ENCODE results near the gene TXN. TPM values are rescaled to one million over a fixed set of nuclear protein-coding genes. Genes with fewer than 3 reads are reported as not detected.

The TXN gene
- total and polyA plus RNA-seq, 8 donors: 89.3 to 786 (median 169) TPM

- DNase-seq: no peak
- TF ChIP-seq EP300 (IDR thresholded peaks at IDR 0.05) (no peak), POLR2A (IDR thresholded peaks at IDR 0.05) (no peak), CTCF (IDR thresholded peaks at IDR 0.05) (no peak), POLR2AphosphoS5 (IDR thresholded peaks at IDR 0.05) (no peak)
- Histone ChIP-seq H3K9me3 (no peaks in the 10 kb centered on the region), H3K27me3 (no peaks in the 10 kb centered on the region), H3K36me3 (peaks cover 26 to 54% (median 50%) of the 10 kb centered on the region in 4 donors), H3K4me1 (peaks cover 0 to 8% (median 3%) of the 10 kb centered on the region in 4 donors), H3K27ac (no peak overlapping the region), H3K4me3 (no peak overlapping the region)
- WGBS, 5 donors: 87 to 100% (median 96%) methylated on average over 1 of the region's 1 CpG
- intact Hi-C loops (cut with DNase I; ENCODE audit: low total_unique reads): no loop called here
These were observed 14.4 kb downstream of the TXN start for GRCh38 chr9:110241858-110242321.

- DNase-seq: no peak
- intact Hi-C loops (cut with DNase I; ENCODE audit: low total_unique reads): no loop called here
- WGBS, 5 donors: 84 to 93% (median 90%) methylated on average over 3 of the region's 3 CpGs
- Histone ChIP-seq H3K27me3 (no peaks in the 10 kb centered on the region), H3K4me1 (peaks cover 0 to 8% (median 3%) of the 10 kb centered on the region in 4 donors), H3K27ac (no peak overlapping the region), H3K36me3 (peaks cover 20 to 48% (median 45%) of the 10 kb centered on the region in 4 donors), H3K9me3 (no peaks in the 10 kb centered on the region), H3K4me3 (no peak overlapping the region)
- TF ChIP-seq CTCF (IDR thresholded peaks at IDR 0.05) (no peak), POLR2A (IDR thresholded peaks at IDR 0.05) (no peak), POLR2AphosphoS5 (IDR thresholded peaks at IDR 0.05) (no peak), EP300 (IDR thresholded peaks at IDR 0.05) (no peak)
These were observed 14.9 kb downstream of the TXN start for GRCh38 chr9:110241260-110241857.

GRCh38 chr9:110240198-110240597, 16.1 kb downstream of the TXN start:
- intact Hi-C loops (cut with DNase I; ENCODE audit: low total_unique reads): no loop called here
- peaks cover 15 to 37% (median 36%) of the 10 kb centered on the region in 4 donors for H3K36me3 ChIP-seq
- no peak overlapping the region for H3K4me3 ChIP-seq
- peaks cover 0 to 8% (median 3%) of the 10 kb centered on the region in 4 donors for H3K4me1 ChIP-seq
- DNase-seq: no peak
- no peaks in the 10 kb centered on the region for H3K27me3 ChIP-seq
- no peak overlapping the region for H3K27ac ChIP-seq
- WGBS, 5 donors: 16 to 35% (median 26%) methylated on average over 1 of the region's 1 CpG
- TF ChIP-seq EP300 (IDR thresholded peaks at IDR 0.05): no peak
- no peaks in the 10 kb centered on the region for H3K9me3 ChIP-seq

- Histone ChIP-seq H3K36me3 (no peaks in the 10 kb centered on the region), H3K9me3 (no peaks in the 10 kb centered on the region), H3K4me3 (no peak overlapping the region), H3K27ac (no peak overlapping the region), H3K27me3 (no peaks in the 10 kb centered on the region), H3K4me1 (no peaks in the 10 kb centered on the region)
- intact Hi-C loops (cut with DNase I; ENCODE audit: low total_unique reads): no loop called here
- TF ChIP-seq POLR2A (IDR thresholded peaks at IDR 0.05) (no peak), EP300 (IDR thresholded peaks at IDR 0.05) (no peak), POLR2AphosphoS5 (IDR thresholded peaks at IDR 0.05) (no peak), CTCF (IDR thresholded peaks at IDR 0.05) (no peak)
- WGBS, 5 donors: 78 to 91% (median 89%) methylated on average over 2 of the region's 2 CpGs
- DNase-seq: no peak
These were observed 28.0 kb downstream of the TXN start for GRCh38 chr9:110228321-110228720.

GRCh38 chr9:110224583-110224982, 31.7 kb downstream of the TXN start:
- intact Hi-C loops (cut with DNase I; ENCODE audit: low total_unique reads): no loop called here
- DNase-seq: no peak
- TF ChIP-seq POLR2AphosphoS5 (IDR thresholded peaks at IDR 0.05) (no peak), POLR2A (IDR thresholded peaks at IDR 0.05) (no peak), EP300 (IDR thresholded peaks at IDR 0.05) (no peak), CTCF (IDR thresholded peaks at IDR 0.05) (no peak)
- Histone ChIP-seq H3K27ac (no peak overlapping the region), H3K4me1 (peaks cover 0 to 7% (median 5%) of the 10 kb centered on the region in 4 donors), H3K4me3 (no peak overlapping the region), H3K9me3 (no peaks in the 10 kb centered on the region), H3K27me3 (no peaks in the 10 kb centered on the region), H3K36me3 (no peaks in the 10 kb centered on the region)
- 80 to 93% (median 87%) methylated on average over 3 of the region's 3 CpGs for WGBS, 5 donors

All from stomach (tissue), 9 donors.